Liver (tissue), 9 donors: Measurements from ENCODE around the gene UCN2. TPM values are rescaled to one million over a fixed set of nuclear protein-coding genes. Genes with fewer than 3 reads are reported as not detected.
A peak's percentile ranks its signal among the peaks of the same experiment; 100 is the strongest.

ENCODE experiments used
- DNase-seq: peaks from one replicate; pipeline ENCODE4 v3.0.0-alpha.2; 2017; ENCODE audit warnings: low spot score
- H3K27ac ChIP-seq, 2 donors: one replicate each; pipeline ENCODE4 v1.7.0; 2013; ENCODE audit warnings: inconsistent platforms in 2 of 2, low read length in 2 of 2, control low read depth in 1 of 2, low read depth in 1 of 2, mild to moderate bottlenecking in 1 of 2
- H3K27me3 ChIP-seq, 4 donors: one replicate each; pipeline versions ENCODE4 v1.6.1 to v1.7.0; 2013; ENCODE audit warnings: low read length in 3 of 4, inconsistent platforms in 1 of 4, mild to moderate bottlenecking in 1 of 4, moderate library complexity in 1 of 4; ENCODE audit not compliant: control insufficient read depth in 4 of 4, insufficient read depth in 4 of 4
- H3K36me3 ChIP-seq, 4 donors: one replicate each; pipeline versions ENCODE4 v1.6.1 to v1.7.0; 2013; ENCODE audit warnings: low read length in 3 of 4, mild to moderate bottlenecking in 3 of 4, low read depth in 1 of 4, moderate library complexity in 1 of 4; ENCODE audit not compliant: control insufficient read depth in 4 of 4, insufficient read depth in 3 of 4
- H3K4me1 ChIP-seq, 4 donors: one replicate each; pipeline versions ENCODE4 v1.6.1 to v1.7.0; 2013; ENCODE audit warnings: low read length in 3 of 4, mild to moderate bottlenecking in 3 of 4, moderate library complexity in 1 of 4; ENCODE audit not compliant: control insufficient read depth in 4 of 4, insufficient read depth in 4 of 4
- H3K4me3 ChIP-seq, 3 donors: one replicate each; pipeline versions ENCODE4 v1.6.1 to v1.7.0; 2013; ENCODE audit warnings: low read length in 3 of 3, control low read depth in 1 of 3, low read depth in 1 of 3, mild to moderate bottlenecking in 1 of 3
- H3K9ac ChIP-seq, 2 donors: one replicate each; pipeline ENCODE4 v1.7.0; 2013; ENCODE audit warnings: low read length in 2 of 2, mild to moderate bottlenecking in 2 of 2, moderate library complexity in 2 of 2, control low read depth in 1 of 2, low read depth in 1 of 2
- H3K9me3 ChIP-seq, 4 donors: one replicate each; pipeline versions ENCODE4 v1.6.1 to v1.7.0; 2013; ENCODE audit warnings: low read length in 3 of 4; ENCODE audit not compliant: control insufficient read depth in 4 of 4
- ATF3 ChIP-seq: IDR thresholded peaks from 2 replicates; pipeline ENCODE4 v1.6.1; 2016; ENCODE audit warnings: antibody characterized with exemption
- CTCF ChIP-seq: fragments of 150-350 bp; IDR thresholded peaks from 2 replicates; pipeline ENCODE4 v1.5.1; 2017; ENCODE audit warnings: improper control_type of control experiment, low read depth, low read length; ENCODE audit not compliant: missing input control
- EGR1 ChIP-seq, 2 donors: IDR thresholded peaks; 2 replicates each; pipeline ENCODE4 v1.6.1; 2016 to 2018; ENCODE audit warnings: antibody characterized with exemption in 2 of 2, low read depth in 2 of 2
- FOXA1 ChIP-seq: IDR thresholded peaks from 2 replicates; pipeline ENCODE4 v1.6.1; 2016; ENCODE audit warnings: antibody characterized with exemption
- HNF4A ChIP-seq, 2 donors: conservative IDR thresholded peaks; 2 replicates each; pipeline ENCODE4 v1.6.1; 2016; ENCODE audit warnings: antibody characterized with exemption in 2 of 2, mild to moderate bottlenecking in 2 of 2
- HNF4G ChIP-seq: IDR thresholded peaks from 2 replicates; pipeline ENCODE4 v1.6.1; 2016; ENCODE audit warnings: antibody characterized with exemption
- MAX ChIP-seq: IDR thresholded peaks from 2 replicates; pipeline ENCODE4 v1.6.1; 2016; ENCODE audit warnings: antibody characterized with exemption
- RAD21 ChIP-seq, 2 donors: IDR thresholded peaks; 2 replicates each; pipeline ENCODE4 v1.6.1; 2016; ENCODE audit warnings: antibody characterized with exemption in 2 of 2, mild to moderate bottlenecking in 2 of 2
- RXRA ChIP-seq, 2 donors: IDR thresholded peaks; 2 replicates each; pipeline ENCODE4 v1.6.1; 2017 to 2018; ENCODE audit warnings: antibody characterized with exemption in 2 of 2, mild to moderate bottlenecking in 1 of 2
- SP1 ChIP-seq: IDR thresholded peaks from 2 replicates; pipeline ENCODE4 v1.6.1; 2018; ENCODE audit warnings: antibody characterized with exemption, mild to moderate bottlenecking
- TAF1 ChIP-seq: conservative IDR thresholded peaks from 2 replicates; pipeline ENCODE4 v1.6.1; 2016; ENCODE audit warnings: antibody characterized with exemption, mild to moderate bottlenecking
- YY1 ChIP-seq: IDR thresholded peaks from 2 replicates; pipeline ENCODE4 v1.6.1; 2016; ENCODE audit warnings: antibody characterized with exemption, mild to moderate bottlenecking
- WGBS: extraction: QIAGEN DNeasy Blood & Tissue Kit; methylation state at CpG from one replicate; pipeline ENCODE4 v1.1.7; 2013; 5-methylcytosine and 5-hydroxymethylcytosine counted together
- polyA plus RNA-seq, 2 donors: library from polyadenylated mRNA; stranded (reverse) in 1 of 2; unstranded in 1 of 2; fragments of 200-250 nt in 1 of 2; fragments of >200 nt in 1 of 2; fragmentation: Nextera tagmentation in 1 of 2; extraction: Ambion mirVana in 1 of 2; gene quantifications; one replicate each; pipeline versions ENCODE4 v1.2.1 to v1.2.3, GENCODE V29; 2013 to 2015
- total RNA-seq, 2 donors: library from RNA; depleted of rRNA; stranded (reverse); fragments of >200 nt; gene quantifications; one replicate each; pipeline ENCODE4 v1.2.3, GENCODE V29; 2014
- TF ChIP-seq, protein P1 (sequence below): IDR thresholded peaks from 2 replicates; pipeline ENCODE4 v1.6.1; 2016; ENCODE audit warnings: antibody characterized with exemption, mild to moderate bottlenecking
- donor health status: healthy.
- donor health status: healthy.
- donor health status: healthy.
- donor health status: healthy.
- donor health status: healthy.

Gene UCN2
- total and polyA plus RNA-seq, 4 donors = 0.08 TPM; not detected in 3

DNA sequence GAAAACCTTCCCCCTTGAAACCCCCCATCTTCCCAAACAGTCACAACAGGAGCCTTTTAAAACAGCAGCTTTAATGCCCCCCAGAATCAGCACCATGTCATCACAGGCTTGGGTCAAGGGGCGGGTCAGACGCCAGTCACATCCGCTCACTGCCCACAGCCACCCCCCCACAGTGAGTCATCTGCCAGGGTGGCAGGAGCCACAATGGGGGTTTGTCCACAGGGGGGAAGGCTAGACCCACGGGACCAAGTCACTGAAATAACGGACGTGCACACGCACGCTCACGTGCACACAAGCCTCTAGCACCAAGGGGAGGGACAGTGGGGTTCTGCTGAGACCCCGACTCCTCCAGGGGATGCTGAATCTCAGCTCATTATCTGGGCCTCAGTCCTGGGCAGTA is 441 bp upstream of the UCN2 start:
- H3K4me3 ChIP-seq = no peak overlapping the region
- no peak for TF ChIP-seq HNF4A (conservative IDR thresholded peaks at IDR 0.05)
- no peak for TF ChIP-seq RXRA (IDR thresholded peaks at IDR 0.05)
- TF ChIP-seq HNF4G = no peak
- TF ChIP-seq TAF1 = no peak
- H3K27ac ChIP-seq = no peak overlapping the region
- H3K4me1 ChIP-seq = peaks cover 0 to 17% (median 9%) of the 10 kb centered on the region in 4 donors
- no peaks in the 10 kb centered on the region for H3K36me3 ChIP-seq
- 87% methylated on average over 10 of the region's 10 CpGs for WGBS
- H3K9ac ChIP-seq = no peak overlapping the region
- H3K9me3 ChIP-seq = no peaks in the 10 kb centered on the region
- H3K27me3 ChIP-seq = no peaks in the 10 kb centered on the region
- no peak for DNase-seq

- no peaks in the 10 kb centered on the region for H3K36me3 ChIP-seq
- H3K4me1 ChIP-seq = peaks cover 3 to 29% (median 11%) of the 10 kb centered on the region in 4 donors
- no peak for DNase-seq
- no peak overlapping the region for H3K4me3 ChIP-seq
- TF ChIP-seq ATF3 (no peak), EGR1 (IDR thresholded peaks at IDR 0.05; ENCODE audit: low read depth in 2 of 2) (no peak), SP1 (no peak), YY1 (no peak), RXRA (IDR thresholded peaks at IDR 0.05) (peak in 1 of 2 donors; percentile 13), FOXA1 (no peak), RAD21 (IDR thresholded peaks at IDR 0.05) (no peak), HNF4G (no peak), HNF4A (conservative IDR thresholded peaks at IDR 0.05) (peak; percentile 39), TAF1 (no peak), MAX (no peak)
- TF ChIP-seq, protein P1, sequence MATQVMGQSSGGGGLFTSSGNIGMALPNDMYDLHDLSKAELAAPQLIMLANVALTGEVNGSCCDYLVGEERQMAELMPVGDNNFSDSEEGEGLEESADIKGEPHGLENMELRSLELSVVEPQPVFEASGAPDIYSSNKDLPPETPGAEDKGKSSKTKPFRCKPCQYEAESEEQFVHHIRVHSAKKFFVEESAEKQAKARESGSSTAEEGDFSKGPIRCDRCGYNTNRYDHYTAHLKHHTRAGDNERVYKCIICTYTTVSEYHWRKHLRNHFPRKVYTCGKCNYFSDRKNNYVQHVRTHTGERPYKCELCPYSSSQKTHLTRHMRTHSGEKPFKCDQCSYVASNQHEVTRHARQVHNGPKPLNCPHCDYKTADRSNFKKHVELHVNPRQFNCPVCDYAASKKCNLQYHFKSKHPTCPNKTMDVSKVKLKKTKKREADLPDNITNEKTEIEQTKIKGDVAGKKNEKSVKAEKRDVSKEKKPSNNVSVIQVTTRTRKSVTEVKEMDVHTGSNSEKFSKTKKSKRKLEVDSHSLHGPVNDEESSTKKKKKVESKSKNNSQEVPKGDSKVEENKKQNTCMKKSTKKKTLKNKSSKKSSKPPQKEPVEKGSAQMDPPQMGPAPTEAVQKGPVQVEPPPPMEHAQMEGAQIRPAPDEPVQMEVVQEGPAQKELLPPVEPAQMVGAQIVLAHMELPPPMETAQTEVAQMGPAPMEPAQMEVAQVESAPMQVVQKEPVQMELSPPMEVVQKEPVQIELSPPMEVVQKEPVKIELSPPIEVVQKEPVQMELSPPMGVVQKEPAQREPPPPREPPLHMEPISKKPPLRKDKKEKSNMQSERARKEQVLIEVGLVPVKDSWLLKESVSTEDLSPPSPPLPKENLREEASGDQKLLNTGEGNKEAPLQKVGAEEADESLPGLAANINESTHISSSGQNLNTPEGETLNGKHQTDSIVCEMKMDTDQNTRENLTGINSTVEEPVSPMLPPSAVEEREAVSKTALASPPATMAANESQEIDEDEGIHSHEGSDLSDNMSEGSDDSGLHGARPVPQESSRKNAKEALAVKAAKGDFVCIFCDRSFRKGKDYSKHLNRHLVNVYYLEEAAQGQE = no peak
- no peaks in the 10 kb centered on the region for H3K9me3 ChIP-seq
- H3K27ac ChIP-seq = no peak overlapping the region
- no peaks in the 10 kb centered on the region for H3K27me3 ChIP-seq
- 86% methylated on average over 20 of the region's 20 CpGs for WGBS
- H3K9ac ChIP-seq = no peak overlapping the region
Observed at GRCh38 chr3:48562367-48563095, 1.1 kb downstream of the UCN2 start.

DNA sequence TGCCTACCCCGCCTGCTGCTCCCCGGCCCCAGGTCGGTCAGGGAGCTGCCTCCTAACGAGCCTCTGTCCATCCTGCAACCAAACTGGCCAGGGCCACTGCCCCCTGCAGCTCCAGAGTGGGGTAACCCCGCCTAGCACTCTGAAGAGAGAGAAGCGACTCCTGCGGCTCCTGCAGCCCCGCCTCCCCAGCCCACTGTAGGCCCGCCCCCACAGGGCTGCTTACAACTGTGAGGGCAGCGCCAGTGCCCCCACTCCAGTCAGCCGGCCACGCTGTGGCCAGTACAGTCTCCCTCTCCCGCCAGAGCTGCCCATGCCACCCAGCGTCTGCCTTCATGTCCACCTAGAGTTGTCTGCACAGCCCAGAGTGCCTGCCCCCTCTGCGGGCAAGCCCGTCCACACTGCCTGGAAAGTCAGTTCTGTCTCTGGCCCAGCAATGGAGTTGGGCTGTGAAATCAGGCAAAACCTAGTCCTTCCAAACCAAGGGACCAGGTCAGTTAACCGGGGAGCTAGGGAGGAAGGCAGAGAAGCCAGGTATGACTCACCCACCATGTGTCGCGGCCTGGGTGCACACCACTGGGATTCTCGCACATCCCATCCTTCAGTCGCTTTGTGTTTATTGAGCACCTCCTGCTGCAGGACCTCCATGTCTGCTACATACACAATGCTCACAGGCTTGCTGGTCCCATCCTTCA is 2.4 kb downstream of the UCN2 start:
- 61% methylated on average over 21 of the region's 21 CpGs for WGBS
- no peak overlapping the region for H3K4me3 ChIP-seq

More for the DNA sequence above, 2.4 kb downstream of the UCN2 start:
- Histone ChIP-seq H3K9me3 (no peaks in the 10 kb centered on the region), H3K27ac (no peak overlapping the region), H3K4me1 (peaks cover 8 to 39% (median 19%) of the 10 kb centered on the region in 4 donors), H3K9ac (no peak overlapping the region), H3K36me3 (no peaks in the 10 kb centered on the region), H3K27me3 (no peaks in the 10 kb centered on the region)
- peak; percentile 54 for DNase-seq
- no peak for TF ChIP-seq ATF3
- TF ChIP-seq CTCF = no peak
- no peak for TF ChIP-seq RXRA (IDR thresholded peaks at IDR 0.05)
